Measurements from ENCODE around the gene DUSP22.

DUSP22 gene

GRCh38 chr6:297571-298232, 5.4 kb downstream of the DUSP22 start:
- no peak for DNase-seq

GRCh38 chr6:298233-299103, 6.2 kb downstream of the DUSP22 start:
- peak; percentile 82 for DNase-seq

- DNase-seq: peak; percentile 58 to 62
Measured at GRCh38 chr6:299104-299980, 7.1 kb downstream of the DUSP22 start.

GRCh38 chr6:300026-300425, 7.7 kb downstream of the DUSP22 start:
- no peak for DNase-seq

- no peak for DNase-seq
Measured at GRCh38 chr6:300494-301198, 8.4 kb downstream of the DUSP22 start.

GRCh38 chr6:301526-301925, 9.2 kb downstream of the DUSP22 start:
- no peak for DNase-seq

GRCh38 chr6:301929-302705, 9.8 kb downstream of the DUSP22 start:
- no peak for DNase-seq

GRCh38 chr6:302760-303159, 10.5 kb downstream of the DUSP22 start:
- no peak for DNase-seq

- no peak for DNase-seq
Measured at GRCh38 chr6:303263-303662, 11.0 kb downstream of the DUSP22 start.

- no peak for DNase-seq
Measured at GRCh38 chr6:303948-304558, 11.8 kb downstream of the DUSP22 start.

GRCh38 chr6:304833-305370, 12.6 kb downstream of the DUSP22 start:
- no peak for DNase-seq

- DNase-seq: no peak
Measured at GRCh38 chr6:305371-306206, 13.3 kb downstream of the DUSP22 start.

- DNase-seq: no peak
Measured at GRCh38 chr6:306641-307061, 14.4 kb downstream of the DUSP22 start.

GRCh38 chr6:307065-307814, 15.0 kb downstream of the DUSP22 start:
- DNase-seq: no peak

- no peak for DNase-seq
Measured at GRCh38 chr6:307874-308273, 15.6 kb downstream of the DUSP22 start.

GRCh38 chr6:308307-308706, 16.0 kb downstream of the DUSP22 start:
- no peak for DNase-seq

- DNase-seq: no peak
Measured at GRCh38 chr6:308768-309167, 16.5 kb downstream of the DUSP22 start.

- DNase-seq: no peak
Measured at GRCh38 chr6:309947-310346, 17.7 kb downstream of the DUSP22 start.

- no peak for DNase-seq
Measured at GRCh38 chr6:310671-311070, 18.4 kb downstream of the DUSP22 start.
